GM23338 (cell line): ENCODE data around the gene PKP2. TPM values are rescaled to one million over a fixed set of nuclear protein-coding genes. Genes with fewer than 3 reads are reported as not detected.

Source experiments
- ATAC-seq: fragments of 200-7000 bp; cut with Tn5 transposase; 3 replicates; pipeline ENCODE4 v1.9.1; 2020
- DNase-seq: peaks from one replicate; pipeline ENCODE4 v3.0.0-alpha.2; 2015; ENCODE audit warnings: low spot score
- H2AFZ ChIP-seq: fragments of 200-600 bp; sonication (generic); 2 replicates; pipeline ENCODE4 v1.8.0; 2016; ENCODE audit warnings: antibody characterized with exemption, mild to moderate bottlenecking, moderate library complexity
- H3F3A ChIP-seq: fragments of 200-600 bp; sonication (generic); replicated peaks from 2 replicates; pipeline ENCODE4 v1.8.0; 2017; ENCODE audit warnings: antibody characterized with exemption, mixed run types, low read depth
- H3K27ac ChIP-seq: fragments of 200-600 bp; sonication (generic); 2 replicates; pipeline ENCODE4 v1.6.1; 2016; ENCODE audit warnings: low read depth
- H3K27me3 ChIP-seq: fragments of 200-600 bp; sonication (generic); 2 replicates; pipeline ENCODE4 v1.8.0; 2016; ENCODE audit warnings: mild to moderate bottlenecking, mixed run types, moderate library complexity; ENCODE audit not compliant: insufficient read depth
- H3K36me3 ChIP-seq: fragments of 200-600 bp; sonication (generic); 2 replicates; pipeline ENCODE4 v1.8.0; 2016; ENCODE audit warnings: mild to moderate bottlenecking; ENCODE audit not compliant: insufficient read depth
- H3K4me1 ChIP-seq: fragments of 200-600 bp; sonication (generic); 2 replicates; pipeline ENCODE4 v1.8.0; 2016; ENCODE audit warnings: mild to moderate bottlenecking, moderate library complexity; ENCODE audit not compliant: insufficient read depth
- H3K4me2 ChIP-seq: fragments of 200-600 bp; sonication (generic); 2 replicates; pipeline ENCODE4 v1.7.1; 2017; ENCODE audit warnings: mixed run types
- H3K4me3 ChIP-seq: fragments of 200-600 bp; sonication (generic); 2 replicates; pipeline ENCODE4 v1.6.1; 2016; ENCODE audit warnings: mixed run types
- H3K79me2 ChIP-seq: fragments of 200-600 bp; sonication (generic); replicated peaks from 2 replicates; pipeline ENCODE4 v1.8.0; 2017; ENCODE audit warnings: mild to moderate bottlenecking; ENCODE audit not compliant: insufficient read depth
- H3K9me2 ChIP-seq: fragments of 200-600 bp; sonication (generic); 2 replicates; pipeline ENCODE4 v1.8.0; 2017; ENCODE audit not compliant: insufficient read depth
- H4K20me1 ChIP-seq: fragments of 200-600 bp; sonication (generic); replicated peaks from 2 replicates; pipeline ENCODE4 v1.8.0; 2017; ENCODE audit warnings: mild to moderate bottlenecking; ENCODE audit not compliant: insufficient read depth
- H3K27ac Mint-ChIP-seq: 2 replicates; pipeline ENCODE4 v1.8.0; 2020; ENCODE audit warnings: inconsistent platforms, mild to moderate bottlenecking, moderate library complexity, mixed read lengths
- H3K27me3 Mint-ChIP-seq: 3 replicates; pipeline ENCODE4 v1.8.0; 2022; ENCODE audit warnings: low read depth, mild to moderate bottlenecking, moderate library complexity, mixed read lengths, inconsistent platforms; ENCODE audit not compliant: insufficient read depth, poor library complexity
- H3K36me3 Mint-ChIP-seq: 3 replicates; pipeline ENCODE4 v1.8.0; 2021; ENCODE audit warnings: low read depth, mild to moderate bottlenecking, inconsistent platforms, moderate library complexity, mixed read lengths
- H3K4me1 Mint-ChIP-seq: 3 replicates; pipeline ENCODE4 v1.8.0; 2020; ENCODE audit warnings: mild to moderate bottlenecking, inconsistent platforms, mixed read lengths
- H3K4me3 Mint-ChIP-seq: 3 replicates; pipeline ENCODE4 v1.8.0; 2021; ENCODE audit warnings: moderate library complexity, mild to moderate bottlenecking, inconsistent platforms, mixed read lengths
- H3K9me3 Mint-ChIP-seq: 3 replicates; pipeline ENCODE4 v1.8.0; 2020; ENCODE audit warnings: moderate library complexity, mild to moderate bottlenecking, inconsistent platforms, mixed read lengths
- CTCF ChIP-seq, 2 experiments: fragments of 200-600 bp in 1 of 2; sonication (generic) in 1 of 2; conservative IDR thresholded peaks; 2 replicates each; pipeline versions ENCODE4 v1.5.1 to v1.6.1; 2016 to 2017; ENCODE audit warnings: antibody characterized with exemption in 2 of 2, low read depth in 2 of 2, mild to moderate bottlenecking in 2 of 2, moderate library complexity in 1 of 2
- ETS1 ChIP-seq: IDR thresholded peaks from 2 replicates; pipeline ENCODE4 v1.6.1; 2016; ENCODE audit warnings: antibody characterized with exemption
- EZH2 ChIP-seq: fragments of 200-600 bp; sonication (generic); IDR thresholded peaks from one replicate; pipeline ENCODE4 v1.8.0; 2017; ENCODE audit warnings: antibody characterized with exemption, mild to moderate bottlenecking, low read depth; ENCODE audit not compliant: unreplicated experiment
- JUNB ChIP-seq: IDR thresholded peaks from one replicate; pipeline ENCODE4 v1.6.1; 2016; ENCODE audit warnings: antibody characterized with exemption; ENCODE audit not compliant: unreplicated experiment
- NANOG ChIP-seq: IDR thresholded peaks from 2 replicates; pipeline ENCODE4 v1.6.1; 2016; ENCODE audit warnings: antibody characterized with exemption, borderline replicate concordance
- POLR2AphosphoS5 ChIP-seq: IDR thresholded peaks from 2 replicates; pipeline ENCODE4 v1.6.1; 2016; ENCODE audit warnings: antibody characterized with exemption, low read depth
- STAT1 ChIP-seq: IDR thresholded peaks from one replicate; pipeline ENCODE4 v1.6.1; 2016; ENCODE audit warnings: antibody characterized with exemption; ENCODE audit not compliant: unreplicated experiment
- ZNF114 ChIP-seq: fragments of 250-450 bp; sonication (Bioruptor Pico); IDR thresholded peaks from 2 replicates; pipeline ENCODE4 v1.5.0; 2020; ENCODE audit warnings: mild to moderate bottlenecking, moderate library complexity
- ZNF331 ChIP-seq: fragments of 250-450 bp; sonication (Bioruptor Pico); IDR thresholded peaks from 2 replicates; pipeline ENCODE4 v1.5.0; 2020; ENCODE audit warnings: low read depth, mild to moderate bottlenecking, moderate library complexity
- polyA plus RNA-seq: library from polyadenylated mRNA; unstranded; fragments of >200 nt; fragmentation: Nextera tagmentation; extraction: Ambion mirVana; gene quantifications from 2 replicates; pipeline ENCODE4 v1.2.1, GENCODE V29; 2016
- total RNA-seq: library from RNA; depleted of rRNA; stranded (reverse); fragments of >200 nt; shearing (Covaris generic); gene quantifications from 2 replicates; pipeline ENCODE4 v1.2.3, GENCODE V29; 2014
- TF ChIP-seq, protein P1 (sequence below): IDR thresholded peaks from one replicate; pipeline ENCODE4 v1.6.1; 2018; ENCODE audit warnings: antibody characterized with exemption; ENCODE audit not compliant: unreplicated experiment

Gene PKP2
- total and polyA plus RNA-seq, 2 experiments from 2014 or later, result 24.6 to 47.6 TPM

DNA sequence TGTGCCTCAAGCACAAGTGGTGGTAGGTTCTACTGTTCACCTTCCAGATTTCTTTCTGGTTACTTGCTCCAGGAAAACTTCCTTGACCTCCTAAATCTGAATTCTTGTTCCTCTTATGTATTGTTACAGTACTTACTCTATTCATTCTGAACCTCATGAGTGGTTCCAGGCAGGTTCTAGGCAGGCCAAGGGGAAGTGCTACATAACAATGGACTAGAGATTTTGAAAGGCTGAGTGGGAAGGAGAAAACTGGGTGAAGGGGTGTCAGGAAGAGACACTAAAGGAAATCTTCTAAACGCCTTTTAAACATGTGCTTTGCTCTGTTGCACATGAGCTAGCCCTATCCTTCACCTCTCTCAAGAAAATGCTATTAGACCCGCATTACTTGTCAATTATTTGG is 142.5 kb downstream of the PKP2 start (continued):
- TF ChIP-seq, protein P1, sequence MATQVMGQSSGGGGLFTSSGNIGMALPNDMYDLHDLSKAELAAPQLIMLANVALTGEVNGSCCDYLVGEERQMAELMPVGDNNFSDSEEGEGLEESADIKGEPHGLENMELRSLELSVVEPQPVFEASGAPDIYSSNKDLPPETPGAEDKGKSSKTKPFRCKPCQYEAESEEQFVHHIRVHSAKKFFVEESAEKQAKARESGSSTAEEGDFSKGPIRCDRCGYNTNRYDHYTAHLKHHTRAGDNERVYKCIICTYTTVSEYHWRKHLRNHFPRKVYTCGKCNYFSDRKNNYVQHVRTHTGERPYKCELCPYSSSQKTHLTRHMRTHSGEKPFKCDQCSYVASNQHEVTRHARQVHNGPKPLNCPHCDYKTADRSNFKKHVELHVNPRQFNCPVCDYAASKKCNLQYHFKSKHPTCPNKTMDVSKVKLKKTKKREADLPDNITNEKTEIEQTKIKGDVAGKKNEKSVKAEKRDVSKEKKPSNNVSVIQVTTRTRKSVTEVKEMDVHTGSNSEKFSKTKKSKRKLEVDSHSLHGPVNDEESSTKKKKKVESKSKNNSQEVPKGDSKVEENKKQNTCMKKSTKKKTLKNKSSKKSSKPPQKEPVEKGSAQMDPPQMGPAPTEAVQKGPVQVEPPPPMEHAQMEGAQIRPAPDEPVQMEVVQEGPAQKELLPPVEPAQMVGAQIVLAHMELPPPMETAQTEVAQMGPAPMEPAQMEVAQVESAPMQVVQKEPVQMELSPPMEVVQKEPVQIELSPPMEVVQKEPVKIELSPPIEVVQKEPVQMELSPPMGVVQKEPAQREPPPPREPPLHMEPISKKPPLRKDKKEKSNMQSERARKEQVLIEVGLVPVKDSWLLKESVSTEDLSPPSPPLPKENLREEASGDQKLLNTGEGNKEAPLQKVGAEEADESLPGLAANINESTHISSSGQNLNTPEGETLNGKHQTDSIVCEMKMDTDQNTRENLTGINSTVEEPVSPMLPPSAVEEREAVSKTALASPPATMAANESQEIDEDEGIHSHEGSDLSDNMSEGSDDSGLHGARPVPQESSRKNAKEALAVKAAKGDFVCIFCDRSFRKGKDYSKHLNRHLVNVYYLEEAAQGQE, result no peak
- TF ChIP-seq JUNB (no peak), STAT1 (no peak), CTCF (conservative IDR thresholded peaks at IDR 0.05; ENCODE audit: low read depth in 2 of 2) (no peak), ZNF331 (CRISPR knock-in tag) (no peak)

DNA sequence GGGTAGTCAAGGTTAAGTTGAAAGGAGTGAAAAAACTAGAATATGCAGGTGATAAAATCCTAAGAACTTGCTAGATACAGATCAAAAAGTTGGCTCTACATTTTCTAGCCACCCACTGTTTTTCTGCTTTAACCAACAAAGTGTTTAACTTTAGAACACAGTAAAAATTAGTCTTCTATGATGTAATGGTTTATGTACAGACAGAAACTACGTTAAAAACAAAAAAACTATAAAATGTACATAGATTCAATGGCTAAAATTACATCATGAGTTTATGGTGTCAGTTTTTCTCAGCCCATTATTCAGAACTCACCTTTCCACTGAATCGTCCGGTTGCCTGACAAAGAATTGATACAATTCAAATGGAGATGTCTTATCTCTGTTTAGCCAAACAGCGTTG is 143.0 kb downstream of the PKP2 start:
- peaks cover 55% of the 10 kb centered on the region for H3K36me3 Mint-ChIP-seq
- no peaks in the 10 kb centered on the region for H3K27me3 Mint-ChIP-seq
- Histone ChIP-seq H3K4me2 (peak overlapping the region; percentile 87), H3K4me3 (peak overlapping the region; percentile 65), H3F3A (no peaks in the 10 kb centered on the region; the same call in 1 of the 2 replicates), H3K79me2 (peaks cover 24% of the 10 kb centered on the region), H3K36me3 (peaks cover 38% of the 10 kb centered on the region), H3K27me3 (no peaks in the 10 kb centered on the region), H3K4me1 (peaks cover 8% of the 10 kb centered on the region), H4K20me1 (0 out of 2 replicates have a peak, but pooled peaks cover 3% of the 10 kb centered on the region), H2AFZ (no peak overlapping the region), H3K9me2 (no peaks in the 10 kb centered on the region), H3K27ac (no peak overlapping the region)
- DNase-seq (no peak), ATAC-seq (no peak)
- TF ChIP-seq ETS1 (no peak), ZNF114 (CRISPR knock-in tag) (no peak), STAT1 (no peak), JUNB (no peak), EZH2 (no peak), POLR2AphosphoS5 (no peak), NANOG (no peak), ZNF331 (CRISPR knock-in tag) (no peak), CTCF (conservative IDR thresholded peaks at IDR 0.05; ENCODE audit: low read depth in 2 of 2) (no peak)
- TF ChIP-seq, protein P1, result no peak
- H3K4me1 Mint-ChIP-seq, result peaks cover 13% of the 10 kb centered on the region; the same call in 2 of the 3 replicates
- H3K27ac Mint-ChIP-seq, result no peak overlapping the region
- H3K9me3 Mint-ChIP-seq, result no peaks in the 10 kb centered on the region
- H3K4me3 Mint-ChIP-seq, result peak overlapping the region; percentile 91
